K562 (cell line): ENCODE results near the gene DEGS2. TPM values are rescaled to one million over a fixed set of nuclear protein-coding genes. Genes with fewer than 3 reads are reported as not detected.

ENCODE experiments used
- DNMT1 ChIP-seq: fragments of 450-650 bp; IDR thresholded peaks from 2 replicates; pipeline ENCODE4 v1.6.1; 2016; ENCODE audit warnings: antibody characterized with exemption, mild to moderate bottlenecking
- EP400 ChIP-seq: fragments of 450-650 bp; IDR thresholded peaks from 2 replicates; pipeline ENCODE4 v1.6.1; 2017; ENCODE audit warnings: antibody characterized with exemption, mild to moderate bottlenecking, moderate library complexity
- GTF2E2 ChIP-seq: fragments of 200-800 bp; sonication (Bioruptor generic); IDR thresholded peaks from 2 replicates; pipeline ENCODE4 v1.6.1; 2016; ENCODE audit warnings: missing genetic modification characterization, missing compliant biosample characterization
- HNRNPUL1 ChIP-seq: fragments of 200-400 bp; formaldehyde crosslinking; IDR thresholded peaks from 2 replicates; pipeline ENCODE4 v1.6.1; 2017; ENCODE audit warnings: low read length
- IFI16 ChIP-seq: fragments of 250-450 bp; sonication (Bioruptor Pico); IDR thresholded peaks from 2 replicates; pipeline ENCODE4 v2.1.2; 2022; ENCODE audit warnings: mild to moderate bottlenecking, inconsistent platforms
- LCOR ChIP-seq: sonication (generic); formaldehyde crosslinking; IDR thresholded peaks from 2 replicates; pipeline ENCODE4 v1.8.0; 2022; ENCODE audit warnings: mild to moderate bottlenecking, missing genetic modification reagents
- MED1 ChIP-seq: sonication (generic); formaldehyde crosslinking; IDR thresholded peaks from 2 replicates; pipeline ENCODE4 v1.8.1; 2023; ENCODE audit warnings: missing genetic modification reagents, borderline replicate concordance
- NELFE ChIP-seq: IDR thresholded peaks from 2 replicates; pipeline ENCODE4 v1.6.1; 2011; ENCODE audit warnings: mild to moderate bottlenecking; ENCODE audit not compliant: insufficient read depth, insufficient read length
- NFIC ChIP-seq: fragments of 450-650 bp; IDR thresholded peaks from 2 replicates; pipeline ENCODE4 v1.6.1; 2017; ENCODE audit warnings: mild to moderate bottlenecking, inconsistent platforms
- NRF1 ChIP-seq, 2 experiments: fragments of 450-650 bp; IDR thresholded peaks in 1 of 2; conservative IDR thresholded peaks in 1 of 2; 2 replicates each; pipeline ENCODE4 v1.6.1; 2014; ENCODE audit warnings: mild to moderate bottlenecking in 2 of 2
- PTTG1 ChIP-seq: fragments of 450-650 bp; IDR thresholded peaks from 2 replicates; pipeline ENCODE4 v1.6.1; 2016; ENCODE audit warnings: low read depth, mild to moderate bottlenecking, missing genetic modification characterization, missing compliant biosample characterization
- SAFB2 ChIP-seq: fragments of 200-400 bp; formaldehyde crosslinking; IDR thresholded peaks from 2 replicates; pipeline ENCODE4 v1.6.1; 2018; ENCODE audit warnings: borderline replicate concordance, low read length, low read depth, moderate library complexity; ENCODE audit not compliant: severe bottlenecking
- SAP30 ChIP-seq: fragments of 200-600 bp; sonication (generic); IDR thresholded peaks from 2 replicates; pipeline ENCODE4 v1.6.1; 2012; ENCODE audit warnings: borderline replicate concordance, low read depth, mild to moderate bottlenecking, moderate library complexity, low read length, control low read depth, inconsistent platforms; ENCODE audit not compliant: insufficient read depth, poor library complexity, severe bottlenecking
- STAG1 ChIP-seq: sonication (generic); formaldehyde crosslinking; IDR thresholded peaks from 2 replicates; pipeline ENCODE4 v1.5.0; 2020; ENCODE audit warnings: missing genetic modification reagents, borderline replicate concordance
- TCF3 ChIP-seq: sonication (generic); formaldehyde crosslinking; IDR thresholded peaks from 2 replicates; pipeline ENCODE4 v1.4.0; 2020; ENCODE audit warnings: mild to moderate bottlenecking, missing genetic modification reagents
- TFE3 ChIP-seq: fragments of 450-650 bp; formaldehyde crosslinking; IDR thresholded peaks from 2 replicates; pipeline ENCODE4 v1.4.0; 2020; ENCODE audit warnings: mild to moderate bottlenecking, mixed read lengths
- YBX1 ChIP-seq: fragments of 450-650 bp; IDR thresholded peaks from 2 replicates; pipeline ENCODE4 v1.7.1; 2016; ENCODE audit warnings: mild to moderate bottlenecking
- ZBTB17 ChIP-seq: fragments of 450-650 bp; formaldehyde crosslinking; IDR thresholded peaks from 2 replicates; pipeline ENCODE4 v1.4.0; 2020; ENCODE audit warnings: mild to moderate bottlenecking
- ZFX ChIP-seq: sonication (generic); formaldehyde crosslinking; IDR thresholded peaks from 2 replicates; pipeline ENCODE4 v1.8.0; 2022; ENCODE audit warnings: mild to moderate bottlenecking, missing genetic modification reagents, moderate library complexity
- ZNF124 ChIP-seq: sonication (generic); formaldehyde crosslinking; IDR thresholded peaks from 2 replicates; pipeline ENCODE4 v1.8.1; 2022; ENCODE audit warnings: missing genetic modification reagents
- ZNF354B ChIP-seq: fragments of 250-450 bp; sonication (Bioruptor Pico); IDR thresholded peaks from 2 replicates; pipeline ENCODE4 v1.4.0; 2020
- ZNF57 ChIP-seq: fragments of 450-650 bp; formaldehyde crosslinking; IDR thresholded peaks from 2 replicates; pipeline ENCODE4 v1.4.0; 2020; ENCODE audit warnings: mild to moderate bottlenecking, moderate library complexity
- ZNF586 ChIP-seq: fragments of 450-650 bp; formaldehyde crosslinking; conservative IDR thresholded peaks from 2 replicates; pipeline ENCODE4 v1.4.0; 2020; ENCODE audit warnings: mild to moderate bottlenecking, moderate library complexity
- polyA plus RNA-seq, 8 experiments: library from polyadenylated mRNA; depleted of rRNA in 4 of 8; stranded (reverse) in 5 of 8; unstranded in 3 of 8; fragments of >200 nt; fragmentation: Nextera tagmentation in 2 of 8; fragmentation: Illumina TruSeq in 1 of 8; extraction: Ambion mirVana in 2 of 8; extraction: Trizol in 1 of 8; gene quantifications; 2 replicates each; pipeline versions ENCODE4 v1.2.1 to v1.2.3, GENCODE V29; 2011 to 2014; ENCODE audit warnings: inconsistent platforms in 1 of 8, missing spikeins in 1 of 8
- total RNA-seq, 7 experiments: library from RNA; depleted of rRNA in 6 of 7; stranded (reverse); fragments of >200 nt in 6 of 7; fragmentation: Illumina TruSeq in 2 of 7; extraction: Trizol in 2 of 7; gene quantifications; 2 replicates each; pipeline versions ENCODE4 v1.2.1 to v1.2.3, GENCODE V29; 2011 to 2021; ENCODE audit warnings: low replicate concordance in 1 of 7
- TF ChIP-seq, protein P1 (sequence below): fragments of 250-450 bp; sonication (Bioruptor Pico); IDR thresholded peaks from 2 replicates; pipeline ENCODE4 v1.6.1; 2021; ENCODE audit warnings: mild to moderate bottlenecking
- TF ChIP-seq, protein P2 (sequence below): fragments of 250-450 bp; sonication (Bioruptor Pico); IDR thresholded peaks from 2 replicates; pipeline ENCODE4 v1.8.0; 2022; ENCODE audit warnings: moderate library complexity, mild to moderate bottlenecking, inconsistent platforms
- TF ChIP-seq, protein P3 (sequence below): fragments of 450-650 bp; IDR thresholded peaks from 2 replicates; pipeline ENCODE4 v1.6.1; 2017; ENCODE audit warnings: mild to moderate bottlenecking, moderate library complexity

DEGS2 gene
- total and polyA plus RNA-seq, 9 of the 15 experiments (the other 6 are each of a cell fraction or from before 2014, with no cell fraction given): 0.22 to 2.9 (median 0.70) TPM

DNA sequence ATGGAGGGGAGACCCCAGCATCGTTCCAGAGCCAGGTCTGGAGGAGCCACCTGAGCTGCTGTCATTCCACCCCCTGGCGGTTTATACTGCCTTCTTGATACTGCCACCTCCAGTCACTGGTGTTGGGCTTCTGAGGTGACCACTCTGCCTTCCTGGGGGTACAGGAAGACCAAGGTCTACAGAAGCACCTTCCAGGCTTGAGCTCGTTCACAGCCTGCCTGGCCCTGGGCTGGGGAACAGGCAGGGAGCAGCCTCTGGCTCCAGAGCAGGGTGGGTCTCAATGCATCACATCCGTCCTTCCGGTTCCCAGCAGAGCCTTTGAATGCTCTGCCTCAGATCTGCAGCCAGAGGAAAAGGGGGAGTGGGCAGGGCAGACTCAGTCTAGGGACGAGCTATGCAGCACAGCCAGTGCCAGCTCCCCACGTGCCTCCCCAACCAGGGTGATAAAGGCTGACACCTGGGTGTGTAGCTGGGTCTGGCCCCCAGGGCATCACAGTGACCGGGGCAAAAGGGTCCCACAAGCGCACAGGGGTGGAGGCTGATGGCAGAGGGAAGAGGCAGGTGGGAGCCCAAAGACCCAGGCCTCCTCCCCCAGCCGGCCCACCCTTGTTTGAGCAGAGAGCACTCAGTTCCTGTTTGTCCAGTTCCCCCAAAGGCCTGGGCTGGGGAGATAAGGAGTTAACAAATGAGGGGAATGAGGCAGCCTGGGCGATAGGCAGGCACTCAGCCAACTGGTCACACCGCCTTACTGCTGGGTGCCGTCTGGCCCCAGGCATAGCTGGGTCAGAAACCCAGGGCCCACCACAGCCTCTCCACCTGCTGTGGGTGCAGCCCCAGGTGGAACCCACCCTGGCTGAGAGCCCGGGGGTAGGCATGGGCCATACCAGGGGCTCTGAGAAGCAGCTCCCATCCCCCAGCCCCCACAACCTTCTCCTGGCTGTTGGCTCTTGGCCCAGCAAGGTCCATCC lies 17.1 kb downstream of the DEGS2 start (continued):
- TF ChIP-seq ZFX (CRISPR knock-in tag) (peak; percentile 77), YBX1 (no peak), IFI16 (CRISPR knock-in tag) (0 out of 2 replicates have a peak, but pooled peaks have one; percentile 12), GTF2E2 (tag) (peak; percentile 69; the same call in 1 of the 2 replicates), EP400 (peak; percentile 66; the same call in 1 of the 2 replicates), NRF1 (conservative IDR thresholded peaks at IDR 0.05 in 1 of 2, IDR thresholded peaks at IDR 0.05 in 1 of 2) (no peak; a peak in 1 of 4 replicates), LCOR (CRISPR knock-in tag) (peak; percentile 61; the same call in 1 of the 2 replicates), ZNF586 (CRISPR knock-in tag) (no peak), STAG1 (CRISPR knock-in tag) (no peak), SAFB2 (no peak), NFIC (peak; percentile 98), ZBTB17 (CRISPR knock-in tag) (no peak), NELFE (no peak), TCF3 (CRISPR knock-in tag) (peak; percentile 94), TFE3 (CRISPR knock-in tag) (no peak), MED1 (CRISPR knock-in tag) (no peak), DNMT1 (no peak), ZNF124 (CRISPR knock-in tag) (no peak), ZNF57 (CRISPR knock-in tag) (no peak), ZNF354B (no peak), HNRNPUL1 (no peak), PTTG1 (no peak), SAP30 (no peak)
- TF ChIP-seq, protein P1, sequence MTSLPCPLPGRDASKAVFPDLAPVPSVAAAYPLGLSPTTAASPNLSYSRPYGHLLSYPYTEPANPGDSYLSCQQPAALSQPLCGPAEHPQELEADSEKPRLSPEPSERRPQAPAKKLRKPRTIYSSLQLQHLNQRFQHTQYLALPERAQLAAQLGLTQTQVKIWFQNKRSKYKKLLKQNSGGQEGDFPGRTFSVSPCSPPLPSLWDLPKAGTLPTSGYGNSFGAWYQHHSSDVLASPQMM: no peak
- TF ChIP-seq, protein P2, sequence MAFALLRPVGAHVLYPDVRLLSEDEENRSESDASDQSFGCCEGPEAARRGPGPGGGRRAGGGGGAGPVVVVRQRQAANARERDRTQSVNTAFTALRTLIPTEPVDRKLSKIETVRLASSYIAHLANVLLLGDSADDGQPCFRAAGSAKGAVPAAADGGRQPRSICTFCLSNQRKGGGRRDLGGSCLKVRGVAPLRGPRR: no peak
- TF ChIP-seq, protein P3, sequence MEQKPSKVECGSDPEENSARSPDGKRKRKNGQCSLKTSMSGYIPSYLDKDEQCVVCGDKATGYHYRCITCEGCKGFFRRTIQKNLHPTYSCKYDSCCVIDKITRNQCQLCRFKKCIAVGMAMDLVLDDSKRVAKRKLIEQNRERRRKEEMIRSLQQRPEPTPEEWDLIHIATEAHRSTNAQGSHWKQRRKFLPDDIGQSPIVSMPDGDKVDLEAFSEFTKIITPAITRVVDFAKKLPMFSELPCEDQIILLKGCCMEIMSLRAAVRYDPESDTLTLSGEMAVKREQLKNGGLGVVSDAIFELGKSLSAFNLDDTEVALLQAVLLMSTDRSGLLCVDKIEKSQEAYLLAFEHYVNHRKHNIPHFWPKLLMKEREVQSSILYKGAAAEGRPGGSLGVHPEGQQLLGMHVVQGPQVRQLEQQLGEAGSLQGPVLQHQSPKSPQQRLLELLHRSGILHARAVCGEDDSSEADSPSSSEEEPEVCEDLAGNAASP: no peak
